Mesenteric fat pad (tissue), 1 donor: ENCODE results near the gene NPM1. TPM values are rescaled to one million over a fixed set of nuclear protein-coding genes. Genes with fewer than 3 reads are reported as not detected.
A peak's percentile ranks its signal among the peaks of the same experiment; 100 is the strongest.
"Not testable (repeated sequence)": the region's sequence is repeated elsewhere in the genome, so short reads cannot be mapped to it uniquely, and the experiment has no call there.

Source experiments
- DNase-seq: peaks from one replicate; pipeline ENCODE4 v3.0.0-alpha.2; 2020; ENCODE audit warnings: low spot score
- total RNA-seq: library from RNA; stranded (reverse); fragmentation: NEBNext Ultra II Directional; extraction: Animal tissue kit (Norgen Biotek cat#: 25700); gene quantifications from one replicate; pipeline ENCODE4 v1.2.1, GENCODE V29; 2021
- donor health status: DM: yes; HTN: yes; CAD: no.

The NPM1 gene
- total RNA-seq, 1 donor from 2014 or later, result 526 TPM

- peak; percentile 28 for DNase-seq
These were observed 2.6 kb upstream of the NPM1 start for GRCh38 chr5:171384999-171385398.

- DNase-seq, result peak; percentile 74
These were observed 1.5 kb upstream of the NPM1 start for GRCh38 chr5:171386006-171386671.

GRCh38 chr5:171386861-171387344 is 746 bp upstream of the NPM1 start:
- DNase-seq, result no peak

- DNase-seq, result no peak
These were observed 544 bp downstream of the NPM1 start for GRCh38 chr5:171387970-171388815.

- DNase-seq, result no peak
These were observed 1.1 kb downstream of the NPM1 start for GRCh38 chr5:171388816-171389168.

- DNase-seq, result no peak
These were observed 3.4 kb downstream of the NPM1 start for GRCh38 chr5:171390883-171391677.

GRCh38 chr5:171391996-171392577 is 4.4 kb downstream of the NPM1 start:
- no peak for DNase-seq

- DNase-seq, result no peak
These were observed 5.0 kb downstream of the NPM1 start for GRCh38 chr5:171392585-171393159.

- DNase-seq, result no peak
These were observed 7.4 kb downstream of the NPM1 start for GRCh38 chr5:171395042-171395441.

GRCh38 chr5:171396583-171396982 is 8.9 kb downstream of the NPM1 start:
- DNase-seq, result not testable (repeated sequence)

- DNase-seq, result no peak
These were observed 9.5 kb downstream of the NPM1 start for GRCh38 chr5:171397190-171397589.

GRCh38 chr5:171397599-171397998 is 9.9 kb downstream of the NPM1 start:
- no peak for DNase-seq

- not testable (repeated sequence) for DNase-seq
These were observed 11.0 kb downstream of the NPM1 start for GRCh38 chr5:171398660-171399059.

GRCh38 chr5:171400169-171400568 is 12.5 kb downstream of the NPM1 start:
- DNase-seq, result no peak

GRCh38 chr5:171401167-171401947 is 13.7 kb downstream of the NPM1 start:
- no peak for DNase-seq

- DNase-seq, result not testable (repeated sequence)
These were observed 15.1 kb downstream of the NPM1 start for GRCh38 chr5:171402751-171403150.

GRCh38 chr5:171405615-171406014 is 18.0 kb downstream of the NPM1 start:
- no peak for DNase-seq

- DNase-seq, result no peak
These were observed 19.6 kb downstream of the NPM1 start for GRCh38 chr5:171407234-171407633.

- DNase-seq, result no peak
These were observed 21.8 kb downstream of the NPM1 start for GRCh38 chr5:171409164-171410136.
